MCF 10A (cell line): ENCODE data around the gene HDLBP. TPM values are rescaled to one million over a fixed set of nuclear protein-coding genes. Genes with fewer than 3 reads are reported as not detected.
A peak's percentile ranks its signal among the peaks of the same experiment; 100 is the strongest.

Experiments
- BruUV-seq: library from RNA; stranded (reverse); fragments of 400-500 nt; replicated peaks from 2 replicates; lab custom pipeline; 2021; lab: Mats Ljungman, UMichigan
- CTCF ChIA-PET: fragments of 300-600 bp; sonication (Branson Sonifier 250); formaldehyde crosslinking; extraction: SDS; loops from one replicate; lab custom pipeline; 2021; ENCODE audit warnings: antibody characterized with exemption, inconsistent platforms; lab: Yijun Ruan, JAX
- POLR2A ChIA-PET: fragments of 300-600, 350-650 bp; sonication (Branson Sonifier 250); formaldehyde crosslinking; extraction: SDS; loops from one replicate; lab custom pipeline; 2020; ENCODE audit warnings: antibody characterized with exemption, inconsistent platforms; lab: Yijun Ruan, JAX
- DNase-seq: peaks from one replicate; pipeline ENCODE4 v3.0.0-alpha.2; 2018; ENCODE audit not compliant: unreplicated experiment
- H3K27ac Mint-ChIP-seq: one replicate; pipeline ENCODE4 v1.8.0; 2022; ENCODE audit warnings: mild to moderate bottlenecking, low read depth, mixed read lengths; ENCODE audit not compliant: unreplicated experiment
- H3K27me3 Mint-ChIP-seq: one replicate; pipeline ENCODE4 v1.8.0; 2022; ENCODE audit warnings: mixed read lengths; ENCODE audit not compliant: insufficient read depth, unreplicated experiment
- H3K36me3 Mint-ChIP-seq: one replicate; pipeline ENCODE4 v1.8.0; 2022; ENCODE audit warnings: mild to moderate bottlenecking, moderate library complexity, mixed read lengths; ENCODE audit not compliant: insufficient read depth, unreplicated experiment
- H3K4me1 Mint-ChIP-seq: one replicate; pipeline ENCODE4 v1.8.0; 2022; ENCODE audit warnings: mixed read lengths; ENCODE audit not compliant: insufficient read depth, unreplicated experiment
- H3K4me3 Mint-ChIP-seq: one replicate; pipeline ENCODE4 v1.8.0; 2022; ENCODE audit warnings: mild to moderate bottlenecking, moderate library complexity, mixed read lengths; ENCODE audit not compliant: unreplicated experiment
- H3K9me3 Mint-ChIP-seq: one replicate; pipeline ENCODE4 v1.8.0; 2022; ENCODE audit warnings: mixed read lengths; ENCODE audit not compliant: unreplicated experiment
- intact Hi-C: fragments of 100-400 bp; cut with micrococcal nuclease; formaldehyde crosslinking; loops from 2 replicates; pipeline ENCODE4 v1.14.1; 2022
- total RNA-seq: library from RNA; stranded (reverse); gene quantifications from 2 replicates; pipeline ENCODE4 v1.2.3, GENCODE V29; 2022
- TF ChIP-seq, protein P1 (sequence below): fragments of 200-600 bp; IDR thresholded peaks from one replicate; pipeline ENCODE4 v1.8.0; 2022; ENCODE audit warnings: antibody characterized with exemption, mild to moderate bottlenecking; ENCODE audit not compliant: unreplicated experiment

HDLBP gene
- total RNA-seq, 1 experiment from 2014 or later, result 670 TPM

DNA sequence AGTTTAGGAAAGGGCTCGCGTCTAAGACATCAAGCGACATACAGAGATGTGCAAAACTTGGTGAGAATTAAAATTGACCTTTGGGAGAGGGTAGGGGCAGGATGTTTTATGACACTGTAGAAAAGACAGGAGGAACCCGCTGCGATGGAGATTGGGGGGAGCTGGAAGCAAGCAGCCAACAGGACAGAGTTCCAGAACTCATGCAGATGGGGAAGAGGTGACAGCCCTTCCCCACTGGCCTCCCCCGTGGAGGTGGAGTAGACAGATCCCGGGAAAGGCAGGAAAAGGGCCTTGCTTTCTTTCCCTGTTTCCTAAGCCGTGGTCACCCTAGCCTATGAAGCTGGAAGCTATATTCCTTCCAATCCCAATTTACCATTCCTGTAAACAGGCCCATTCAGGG lies 87.9 kb downstream of the HDLBP start:
- intact Hi-C loops, result no loop called here
- peaks cover 11% of the 10 kb centered on the region for H3K4me1 Mint-ChIP-seq
- DNase-seq, result no peak
- TF ChIP-seq, protein P1, sequence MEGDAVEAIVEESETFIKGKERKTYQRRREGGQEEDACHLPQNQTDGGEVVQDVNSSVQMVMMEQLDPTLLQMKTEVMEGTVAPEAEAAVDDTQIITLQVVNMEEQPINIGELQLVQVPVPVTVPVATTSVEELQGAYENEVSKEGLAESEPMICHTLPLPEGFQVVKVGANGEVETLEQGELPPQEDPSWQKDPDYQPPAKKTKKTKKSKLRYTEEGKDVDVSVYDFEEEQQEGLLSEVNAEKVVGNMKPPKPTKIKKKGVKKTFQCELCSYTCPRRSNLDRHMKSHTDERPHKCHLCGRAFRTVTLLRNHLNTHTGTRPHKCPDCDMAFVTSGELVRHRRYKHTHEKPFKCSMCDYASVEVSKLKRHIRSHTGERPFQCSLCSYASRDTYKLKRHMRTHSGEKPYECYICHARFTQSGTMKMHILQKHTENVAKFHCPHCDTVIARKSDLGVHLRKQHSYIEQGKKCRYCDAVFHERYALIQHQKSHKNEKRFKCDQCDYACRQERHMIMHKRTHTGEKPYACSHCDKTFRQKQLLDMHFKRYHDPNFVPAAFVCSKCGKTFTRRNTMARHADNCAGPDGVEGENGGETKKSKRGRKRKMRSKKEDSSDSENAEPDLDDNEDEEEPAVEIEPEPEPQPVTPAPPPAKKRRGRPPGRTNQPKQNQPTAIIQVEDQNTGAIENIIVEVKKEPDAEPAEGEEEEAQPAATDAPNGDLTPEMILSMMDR, result no peak
- no peaks in the 10 kb centered on the region for H3K27me3 Mint-ChIP-seq
- no TSS peak for BruUV-seq
- peak overlapping the region; percentile 16 for H3K27ac Mint-ChIP-seq
- ChIA-PET POLR2A (no interaction called here), CTCF (interaction anchor here (1.4 kb wide), 1 partner anchor 9 kb away, joined by 5 read pairs; no protein-coding TSS in a partner anchor)
- peaks cover 78% of the 10 kb centered on the region for H3K36me3 Mint-ChIP-seq
- H3K4me3 Mint-ChIP-seq, result no peak overlapping the region
- no peaks in the 10 kb centered on the region for H3K9me3 Mint-ChIP-seq

DNA sequence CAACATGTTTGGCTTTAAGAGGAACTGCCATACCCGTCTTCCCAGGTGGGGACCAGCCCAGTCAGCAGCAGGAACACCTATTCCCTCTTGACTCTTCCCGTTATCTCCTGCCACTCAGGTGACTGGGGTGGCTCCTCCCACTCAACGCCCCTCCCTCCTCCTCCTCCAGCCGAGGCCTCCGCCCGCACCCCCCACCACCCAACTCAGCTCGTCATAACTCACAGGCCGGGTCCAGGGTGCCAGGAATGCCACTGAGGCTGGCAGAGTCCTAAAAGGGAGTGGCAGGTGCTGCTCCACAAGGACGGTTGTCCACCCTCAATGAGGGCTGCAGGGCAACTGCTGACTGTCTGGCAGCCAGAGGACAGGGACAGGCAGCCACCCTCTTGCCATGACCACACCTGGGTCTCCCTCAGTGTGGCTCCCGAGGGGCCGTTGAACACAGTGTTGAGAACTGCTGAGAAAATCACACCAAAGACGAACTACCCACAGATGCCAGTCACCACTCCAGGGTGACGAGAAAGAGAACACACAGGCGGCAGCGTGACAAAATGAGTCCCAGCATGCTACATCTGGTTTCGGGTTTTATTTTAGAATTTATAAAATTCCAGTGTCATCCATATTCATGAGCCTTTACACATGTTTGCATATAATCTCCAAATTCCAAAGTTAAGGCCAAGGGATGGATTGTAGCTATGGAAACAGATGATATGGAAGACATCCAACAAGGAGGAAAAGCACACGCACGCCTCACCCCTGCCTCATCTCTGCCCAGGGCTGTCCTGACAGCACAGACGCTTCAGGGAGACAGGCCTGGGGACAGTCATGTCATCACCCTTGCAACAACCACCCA lies 88.5 kb downstream of the HDLBP start:
- intact Hi-C loops, result no loop called here
- no peak for DNase-seq
- Mint-ChIP-seq H3K9me3 (no peaks in the 10 kb centered on the region), H3K4me3 (no peak overlapping the region), H3K27me3 (no peaks in the 10 kb centered on the region), H3K27ac (peak overlapping the region; percentile 16), H3K36me3 (peaks cover 74% of the 10 kb centered on the region), H3K4me1 (peaks cover 11% of the 10 kb centered on the region)
- BruUV-seq, result no TSS peak
- TF ChIP-seq, protein P1, result no peak
- POLR2A ChIA-PET, result interaction anchor here (0.7 kb wide), 1 partner anchor 314 kb away, joined by 4 read pairs; no protein-coding TSS in a partner anchor
- CTCF ChIA-PET, result no interaction called here

DNA sequence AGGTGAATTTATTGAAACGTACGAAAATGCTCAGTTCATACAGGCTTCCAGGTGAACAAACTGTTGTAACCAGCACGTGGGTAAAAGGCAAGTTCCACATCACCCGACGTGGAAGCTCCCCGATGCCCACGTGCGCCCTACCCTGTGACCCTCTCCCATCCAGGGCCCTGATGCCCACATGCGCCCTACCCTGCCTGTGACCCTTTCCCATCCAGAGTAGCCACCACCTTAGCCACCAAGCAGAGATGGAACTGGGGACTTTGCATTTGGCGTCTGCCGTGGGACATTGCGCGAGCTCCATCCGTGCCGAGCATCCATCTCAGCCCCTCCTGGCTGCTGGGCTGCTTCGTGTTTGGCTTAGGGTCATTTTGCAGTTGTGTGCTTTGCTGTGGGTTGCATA lies 89.5 kb downstream of the HDLBP start:
- DNase-seq, result no peak
- no TSS peak for BruUV-seq
- Mint-ChIP-seq H3K27ac (no peak overlapping the region), H3K9me3 (no peaks in the 10 kb centered on the region), H3K4me1 (peaks cover 11% of the 10 kb centered on the region), H3K36me3 (peaks cover 64% of the 10 kb centered on the region), H3K4me3 (no peak overlapping the region), H3K27me3 (no peaks in the 10 kb centered on the region)
- TF ChIP-seq, protein P1, result no peak
- intact Hi-C loops, result no loop called here
- POLR2A ChIA-PET, result interaction anchor here (0.8 kb wide), 1 partner anchor 52 kb away, joined by 3 read pairs; no protein-coding TSS in a partner anchor
- CTCF ChIA-PET, result interaction anchor here (0.9 kb wide), 1 partner anchor 44 kb away, joined by 3 read pairs; no protein-coding TSS in a partner anchor

DNA sequence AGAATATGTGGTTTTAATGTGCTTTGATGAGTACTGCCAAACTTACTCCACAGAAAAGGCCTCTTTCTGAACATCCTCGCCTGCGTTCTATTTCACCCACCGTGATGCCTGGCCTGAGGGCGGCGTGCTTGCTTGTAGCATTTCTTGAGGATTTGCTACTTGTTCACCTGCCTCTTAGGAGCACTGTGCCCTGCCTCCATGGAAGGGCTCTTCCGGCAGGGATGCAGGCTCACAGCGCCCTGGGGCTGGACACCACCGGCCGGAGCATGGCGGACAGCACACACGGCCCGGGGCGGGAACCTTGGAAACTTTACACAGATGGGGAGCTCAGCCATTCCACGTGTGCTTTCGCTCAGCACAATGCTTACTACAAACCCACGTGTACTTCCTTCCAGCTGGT lies 89.9 kb downstream of the HDLBP start:
- no peak overlapping the region for H3K27ac Mint-ChIP-seq
- no peak for DNase-seq
- H3K4me3 Mint-ChIP-seq, result no peak overlapping the region
- BruUV-seq, result no TSS peak
- intact Hi-C loops, result no loop called here
- H3K4me1 Mint-ChIP-seq, result peaks cover 11% of the 10 kb centered on the region
- ChIA-PET POLR2A (interaction anchor here (0.8 kb wide), 1 partner anchor 52 kb away, joined by 3 read pairs; no protein-coding TSS in a partner anchor), CTCF (interaction anchor here (0.9 kb wide), 1 partner anchor 43 kb away, joined by 3 read pairs; no protein-coding TSS in a partner anchor)
- TF ChIP-seq, protein P1, result no peak
- H3K9me3 Mint-ChIP-seq, result no peaks in the 10 kb centered on the region
- no peaks in the 10 kb centered on the region for H3K27me3 Mint-ChIP-seq
- H3K36me3 Mint-ChIP-seq, result peaks cover 60% of the 10 kb centered on the region
